Measurements from ENCODE around the gene DACH1. TPM values are rescaled to one million over a fixed set of nuclear protein-coding genes. Genes with fewer than 3 reads are reported as not detected.

Gene DACH1
- total and polyA plus RNA-seq, 12 donors, result 3.6 to 20.0 (median 8.8) TPM

DNA sequence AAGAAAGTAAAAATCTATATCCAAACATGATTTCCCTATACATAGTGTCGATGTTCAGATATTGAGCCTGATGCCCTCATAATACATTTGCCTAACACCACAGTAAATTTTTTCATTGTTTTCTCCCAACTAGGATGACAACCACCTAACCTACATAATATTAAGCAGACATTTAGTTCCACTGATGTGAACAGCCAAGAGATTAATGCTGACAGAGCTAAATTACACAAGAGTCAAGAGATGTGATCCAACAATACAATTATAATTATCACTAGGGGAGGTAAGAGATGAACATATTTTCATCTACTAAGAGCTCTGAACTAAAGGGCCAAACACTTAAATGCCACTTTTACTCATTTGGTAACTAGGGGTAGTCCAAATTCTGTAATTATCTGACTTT is 145.9 kb downstream of the DACH1 start:
- WGBS, 4 donors, result 89 to 100% (median 96%) methylated on average over 1 of the region's 1 CpG
- Histone ChIP-seq H3K27me3 (no peaks in the 10 kb centered on the region), H3K4me1 (replicated peaks in 1 of 2) (no peaks in the 10 kb centered on the region), H3K36me3 (replicated peaks in 1 of 2) (no peaks in the 10 kb centered on the region), H3K27ac (no peak overlapping the region), H3K4me3 (no peak overlapping the region), H3K9me3 (replicated peaks in 1 of 3) (no peaks in the 10 kb centered on the region)
- DNase-seq, result no peak
- intact Hi-C loops (cut with DNase I), result no loop called here
- no peak for TF ChIP-seq POLR2A (IDR thresholded peaks at IDR 0.05)

DNA sequence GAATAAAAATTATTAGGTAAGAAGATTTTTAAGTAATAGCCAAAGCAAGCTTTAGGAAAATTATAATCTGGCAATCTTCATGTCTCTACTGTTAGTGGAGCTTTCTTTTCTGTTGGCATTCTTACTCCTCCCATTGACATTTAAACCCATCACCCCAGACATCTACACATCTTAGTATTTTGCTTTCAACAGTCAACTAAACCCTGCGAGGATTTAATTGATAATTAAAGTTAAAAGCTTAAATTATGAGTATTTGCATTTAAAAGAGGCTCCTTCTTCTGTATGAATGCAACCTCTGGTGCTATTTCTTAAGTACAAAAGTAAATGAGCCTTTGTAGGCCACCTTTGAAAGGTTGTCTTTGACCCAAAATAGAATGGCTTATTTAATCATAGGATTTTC is 148.1 kb downstream of the DACH1 start:
- no peaks in the 10 kb centered on the region for H3K9me3 ChIP-seq (replicated peaks in 1 of 3)
- H3K27ac ChIP-seq, result no peak overlapping the region
- H3K27me3 ChIP-seq, result no peaks in the 10 kb centered on the region
- no peaks in the 10 kb centered on the region for H3K4me1 ChIP-seq (replicated peaks in 1 of 2)
- DNase-seq, result no peak
- WGBS, 4 donors, result 74 to 81% (median 77%) methylated on average over 1 of the region's 1 CpG
- no peak for TF ChIP-seq POLR2A (IDR thresholded peaks at IDR 0.05)
- TF ChIP-seq, protein P1, sequence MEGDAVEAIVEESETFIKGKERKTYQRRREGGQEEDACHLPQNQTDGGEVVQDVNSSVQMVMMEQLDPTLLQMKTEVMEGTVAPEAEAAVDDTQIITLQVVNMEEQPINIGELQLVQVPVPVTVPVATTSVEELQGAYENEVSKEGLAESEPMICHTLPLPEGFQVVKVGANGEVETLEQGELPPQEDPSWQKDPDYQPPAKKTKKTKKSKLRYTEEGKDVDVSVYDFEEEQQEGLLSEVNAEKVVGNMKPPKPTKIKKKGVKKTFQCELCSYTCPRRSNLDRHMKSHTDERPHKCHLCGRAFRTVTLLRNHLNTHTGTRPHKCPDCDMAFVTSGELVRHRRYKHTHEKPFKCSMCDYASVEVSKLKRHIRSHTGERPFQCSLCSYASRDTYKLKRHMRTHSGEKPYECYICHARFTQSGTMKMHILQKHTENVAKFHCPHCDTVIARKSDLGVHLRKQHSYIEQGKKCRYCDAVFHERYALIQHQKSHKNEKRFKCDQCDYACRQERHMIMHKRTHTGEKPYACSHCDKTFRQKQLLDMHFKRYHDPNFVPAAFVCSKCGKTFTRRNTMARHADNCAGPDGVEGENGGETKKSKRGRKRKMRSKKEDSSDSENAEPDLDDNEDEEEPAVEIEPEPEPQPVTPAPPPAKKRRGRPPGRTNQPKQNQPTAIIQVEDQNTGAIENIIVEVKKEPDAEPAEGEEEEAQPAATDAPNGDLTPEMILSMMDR (IDR thresholded peaks at IDR 0.05), result no peak
- H3K4me3 ChIP-seq, result no peak overlapping the region
- intact Hi-C loops (cut with DNase I), result no loop called here
- H3K36me3 ChIP-seq (replicated peaks in 1 of 2), result no peaks in the 10 kb centered on the region

DNA sequence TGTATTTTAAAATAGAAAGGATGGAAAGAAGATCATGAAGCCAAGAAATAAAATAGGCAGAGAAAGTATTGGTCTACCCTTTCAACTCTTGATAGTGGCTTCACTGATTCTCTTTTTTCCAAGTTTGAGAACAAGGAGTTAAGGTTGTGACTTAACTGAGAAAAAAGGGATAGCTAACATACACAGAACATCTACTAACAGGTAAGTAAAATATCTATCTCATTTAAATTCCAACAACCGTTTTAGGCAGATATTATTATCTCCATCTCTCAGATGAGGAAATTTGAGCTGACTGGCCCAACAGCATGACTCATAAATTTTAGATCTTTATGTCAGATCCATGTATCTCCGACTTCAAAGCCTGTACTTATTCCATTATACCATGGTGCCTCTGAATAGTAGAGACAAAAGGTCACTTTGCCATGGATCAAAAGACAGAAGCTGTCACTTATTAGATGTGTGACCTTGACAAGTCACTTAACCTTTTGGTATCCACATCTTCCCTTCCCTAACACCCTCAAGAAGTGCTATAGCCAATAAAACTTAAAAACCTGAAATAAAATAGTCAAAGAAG is 152.1 kb downstream of the DACH1 start:
- 44 to 58% (median 51%) methylated on average over 2 of the region's 2 CpGs for WGBS, 4 donors
- Histone ChIP-seq H3K27me3 (no peaks in the 10 kb centered on the region), H3K4me3 (no peak overlapping the region), H3K9me3 (replicated peaks in 1 of 3) (no peaks in the 10 kb centered on the region), H3K4me1 (replicated peaks in 1 of 2) (no peaks in the 10 kb centered on the region), H3K27ac (no peak overlapping the region), H3K36me3 (replicated peaks in 1 of 2) (no peaks in the 10 kb centered on the region)
- no peak for DNase-seq
- no peak for TF ChIP-seq POLR2A (IDR thresholded peaks at IDR 0.05)
- TF ChIP-seq, protein P1 (IDR thresholded peaks at IDR 0.05), result no peak
- intact Hi-C loops (cut with DNase I), result no loop called here

DNA sequence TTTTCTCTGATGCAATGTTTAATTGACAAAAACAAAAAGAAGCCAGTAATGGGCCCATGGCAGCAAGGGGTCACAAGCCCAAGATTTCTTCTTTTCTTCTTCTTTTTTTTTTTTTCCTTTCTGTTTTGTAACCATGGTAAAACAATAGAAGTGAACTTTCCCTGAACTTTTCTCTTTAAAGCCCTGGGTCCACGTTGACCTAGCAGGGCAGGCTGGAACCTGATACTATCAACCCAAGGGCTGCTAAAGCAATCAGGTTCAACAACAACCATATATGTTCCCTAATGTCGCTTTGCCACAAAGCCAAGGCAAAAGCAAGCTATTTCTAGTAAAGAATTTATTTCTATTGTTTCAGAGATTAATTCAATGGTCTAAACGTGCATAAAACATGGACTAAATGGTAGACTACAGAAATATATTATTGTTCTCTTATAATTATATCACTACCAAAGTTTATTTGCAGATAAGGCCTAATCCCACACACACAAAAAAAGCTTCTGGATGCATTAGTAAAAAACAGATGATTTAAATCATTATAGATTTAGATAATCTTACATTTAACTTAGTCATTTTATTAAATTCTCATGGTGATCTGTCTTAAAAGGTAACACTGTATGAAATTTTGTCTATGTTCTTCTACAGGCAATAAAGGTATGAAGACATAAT is 153.9 kb downstream of the DACH1 start:
- DNase-seq, result no peak
- no peaks in the 10 kb centered on the region for H3K4me1 ChIP-seq (replicated peaks in 1 of 2)
- intact Hi-C loops (cut with DNase I), result no loop called here
- H3K27ac ChIP-seq, result no peak overlapping the region
- 55 to 60% (median 60%) methylated on average over 3 of the region's 3 CpGs for WGBS, 4 donors
- H3K4me3 ChIP-seq, result no peak overlapping the region
- TF ChIP-seq, protein P1 (IDR thresholded peaks at IDR 0.05), result no peak
- TF ChIP-seq POLR2A (IDR thresholded peaks at IDR 0.05), result no peak
- H3K9me3 ChIP-seq (replicated peaks in 1 of 3), result no peaks in the 10 kb centered on the region
- H3K27me3 ChIP-seq, result no peaks in the 10 kb centered on the region
- H3K36me3 ChIP-seq (replicated peaks in 1 of 2), result no peaks in the 10 kb centered on the region

DNA sequence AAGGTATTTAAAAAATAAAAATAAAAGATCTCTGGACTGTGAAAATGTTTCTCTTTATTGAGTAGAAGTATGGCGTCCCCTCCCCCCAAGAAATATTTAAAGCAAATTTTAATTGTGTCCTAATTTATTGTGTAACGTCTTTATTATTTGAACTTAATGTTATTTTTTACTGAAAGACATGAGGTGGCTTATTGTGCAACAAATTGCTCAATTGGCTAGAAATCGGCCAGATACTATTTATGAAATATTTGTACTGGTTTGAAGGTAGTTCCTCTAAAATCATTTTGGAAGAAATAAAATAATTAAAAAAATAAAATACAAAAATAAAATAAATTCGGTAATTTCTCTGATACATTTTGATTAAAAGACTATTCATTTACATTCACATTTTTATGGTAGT is 162.3 kb downstream of the DACH1 start:
- H3K4me3 ChIP-seq, result no peak overlapping the region
- H3K9me3 ChIP-seq (replicated peaks in 1 of 3), result no peaks in the 10 kb centered on the region
- DNase-seq, result no peak
- TF ChIP-seq, protein P1 (IDR thresholded peaks at IDR 0.05), result no peak
- TF ChIP-seq POLR2A (IDR thresholded peaks at IDR 0.05), result no peak
- no peak overlapping the region for H3K27ac ChIP-seq
- intact Hi-C loops (cut with DNase I), result no loop called here
- 76 to 81% (median 80%) methylated on average over 4 of the region's 4 CpGs for WGBS, 4 donors
- no peaks in the 10 kb centered on the region for H3K27me3 ChIP-seq
- H3K4me1 ChIP-seq (replicated peaks in 1 of 2), result no peaks in the 10 kb centered on the region
- no peaks in the 10 kb centered on the region for H3K36me3 ChIP-seq (replicated peaks in 1 of 2)
